Activated effector memory CD4-positive, alpha-beta T cell treated with anti-CD3 and anti-CD28 coated beads, Interleukin-2, amount 50 U/mL, for 16 hours (primary cell): ENCODE results near the gene CDK10.

Source experiments
- DNase-seq: peaks from one replicate; pipeline ENCODE4 v3.0.0-alpha.2; 2020

The CDK10 gene

DNA sequence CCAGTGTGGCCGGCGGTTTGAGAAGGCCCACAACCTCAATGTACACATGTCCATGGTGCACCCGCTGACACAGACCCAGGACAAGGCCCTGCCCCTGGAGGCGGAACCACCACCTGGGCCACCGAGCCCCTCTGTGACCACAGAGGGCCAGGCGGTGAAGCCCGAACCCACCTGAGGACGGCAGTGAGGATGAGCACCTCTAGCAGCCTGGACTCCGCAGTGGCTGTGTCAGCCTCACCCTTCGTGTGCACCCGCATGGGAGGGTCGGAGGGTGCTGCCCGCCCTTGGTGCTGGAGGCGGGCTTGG is 51.5 kb downstream of the CDK10 start:
- no peak for DNase-seq

GRCh38 chr16:89738538-89739317 is 52.2 kb downstream of the CDK10 start:
- DNase-seq = no peak

DNA sequence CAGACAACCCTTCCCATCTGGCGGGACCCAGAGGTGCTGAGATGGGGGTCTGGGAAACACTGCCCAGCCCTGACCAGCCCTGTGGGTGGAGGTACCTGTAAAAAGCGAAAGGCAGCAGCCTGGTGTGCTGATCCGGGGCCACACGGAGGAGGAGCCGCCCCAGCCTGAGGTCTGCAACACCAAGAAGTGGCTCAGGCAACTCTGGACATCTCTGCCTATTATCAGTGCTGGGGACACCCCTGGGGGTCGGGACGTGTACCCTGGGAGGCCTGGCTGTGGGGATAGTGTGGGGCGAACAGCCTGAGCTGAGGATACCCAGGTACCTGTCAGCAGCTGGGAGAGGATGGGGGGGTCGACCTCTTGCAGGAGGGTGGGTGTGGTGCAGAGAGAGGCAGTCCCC is 52.9 kb downstream of the CDK10 start:
- DNase-seq = no peak

DNA sequence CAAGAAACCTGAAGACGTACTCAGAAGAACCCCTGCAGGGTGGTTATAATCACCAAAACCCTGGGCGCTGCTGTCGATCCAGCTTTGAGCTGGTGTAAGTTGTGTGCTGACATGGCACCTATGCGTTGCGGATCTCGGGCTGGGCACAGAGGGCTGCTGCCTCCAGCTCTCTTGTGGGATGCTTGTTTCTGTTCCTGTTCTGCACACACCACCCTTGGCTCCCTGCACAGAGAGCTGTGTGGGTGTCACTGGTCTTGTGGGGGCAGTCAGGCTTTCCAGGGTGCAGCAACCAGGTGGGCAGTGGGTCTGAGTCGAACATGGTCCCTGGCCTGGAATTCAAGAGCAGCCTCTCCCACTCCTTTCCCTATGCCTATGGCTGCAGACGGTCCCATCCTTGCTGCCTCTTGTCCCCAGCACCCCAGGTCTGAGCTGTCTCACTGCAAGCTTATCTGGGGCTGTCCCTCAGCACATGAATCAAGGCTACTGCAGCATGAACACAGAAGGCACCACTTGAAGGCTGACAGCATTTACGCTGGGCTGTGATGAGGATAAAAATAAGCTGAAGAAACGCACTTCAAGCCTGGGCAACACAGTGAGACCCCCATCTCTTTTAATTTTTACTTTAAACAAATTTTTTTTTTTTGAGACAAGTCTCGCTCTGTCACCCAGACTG is 55.0 kb downstream of the CDK10 start:
- DNase-seq = no peak

DNA sequence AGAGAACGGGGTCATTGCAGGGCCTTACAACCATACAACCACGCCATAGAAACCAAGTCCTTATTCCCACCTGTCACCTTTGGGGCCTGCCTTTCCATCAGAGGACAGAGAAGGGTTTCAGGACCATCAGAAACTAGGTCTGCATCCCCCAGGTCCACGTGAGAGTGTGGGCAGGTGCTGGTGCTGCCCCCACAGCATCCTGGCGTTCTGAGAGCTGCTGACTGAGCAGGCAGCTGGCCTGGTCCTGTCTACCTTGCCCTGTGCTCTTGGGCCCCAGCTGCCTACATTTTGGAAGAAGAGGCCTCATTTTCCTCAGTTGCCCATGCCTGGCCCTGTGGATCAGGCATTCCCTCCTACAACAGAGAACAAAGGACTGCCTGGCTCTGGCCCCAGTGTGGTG is 56.5 kb downstream of the CDK10 start:
- no peak for DNase-seq

DNA sequence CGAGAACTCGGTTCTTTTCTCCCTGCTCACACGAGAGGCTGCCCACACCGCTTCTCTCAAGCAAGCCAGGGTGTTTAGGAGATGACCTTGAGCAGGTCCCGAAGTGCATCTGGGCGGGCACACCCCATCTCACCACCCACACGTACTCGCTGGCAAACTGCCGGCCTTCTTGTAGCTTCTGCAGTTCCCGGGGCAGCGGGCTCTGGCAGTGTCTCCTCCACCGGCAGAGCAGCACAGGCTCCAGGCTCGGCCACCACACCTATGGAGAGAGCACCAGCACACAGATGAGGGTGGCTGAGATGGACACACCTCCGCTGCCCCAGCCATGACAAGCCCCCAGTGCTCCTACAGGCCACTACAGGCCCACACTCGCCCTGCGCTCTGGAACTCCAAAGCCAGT is 58.3 kb downstream of the CDK10 start:
- no peak for DNase-seq
